ENCODE measurements around the gene PACS1.

The PACS1 gene

DNA sequence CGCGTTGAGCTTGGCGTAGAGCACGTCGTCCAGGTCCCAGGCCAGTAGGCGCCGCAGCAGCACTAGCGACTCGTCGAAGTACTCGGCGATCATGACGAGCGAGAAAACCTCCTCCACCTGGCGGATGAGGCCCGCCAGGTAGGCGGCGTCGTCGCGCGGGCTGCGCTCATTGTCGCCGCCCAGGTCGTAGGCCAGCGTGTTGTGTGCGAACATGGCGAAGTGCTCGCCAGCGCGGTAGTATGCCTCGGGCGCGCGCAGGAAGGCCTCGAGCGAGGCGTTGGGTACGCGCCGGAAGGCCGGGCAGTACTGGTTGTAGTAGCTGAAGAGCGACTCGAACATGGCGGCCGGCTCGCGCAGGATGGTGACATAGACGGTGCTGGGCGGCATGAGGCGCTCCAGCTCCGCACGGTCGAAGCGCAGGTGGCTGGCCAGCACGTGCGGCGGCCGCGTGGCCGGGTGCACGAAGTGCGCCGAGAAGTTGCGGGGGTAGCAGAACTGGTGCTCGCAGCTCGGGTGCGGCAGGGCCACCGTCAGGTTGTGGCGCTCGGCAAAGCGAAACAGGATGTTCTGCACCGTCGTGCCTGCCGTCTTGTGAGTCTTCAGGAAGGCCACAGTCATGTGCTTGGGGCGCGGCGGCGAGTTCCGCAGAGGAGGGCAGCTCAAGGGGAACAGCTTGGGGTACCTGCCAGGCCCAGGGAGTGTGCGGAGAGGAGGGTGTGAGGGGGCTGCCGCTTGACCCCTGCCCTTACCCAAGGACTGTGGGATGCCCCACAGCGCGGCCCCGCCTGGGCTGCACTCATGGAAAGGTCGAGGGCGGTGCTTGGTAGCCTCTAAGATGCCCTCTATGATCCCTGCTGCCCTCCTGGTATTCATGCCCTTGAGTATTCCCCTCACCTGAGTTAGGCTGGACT is 26.8 kb upstream of the PACS1 start:
- no peaks in the 10 kb centered on the region for H3K36me3 ChIP-seq (replicated peaks)
- no peak overlapping the region for H3K4me3 ChIP-seq
- H3K9me3 ChIP-seq, result no peaks in the 10 kb centered on the region
- no peak for DNase-seq (ENCODE audit: low spot score in 2 of 2)
- in situ Hi-C loops (cut with MboI; ENCODE audit: low sequenced_read_pairs), result no loop called here
- H3K4me1 ChIP-seq, result peaks cover 3% of the 10 kb centered on the region; the same call in 1 of the 2 replicates
- no peaks in the 10 kb centered on the region for H3K27me3 ChIP-seq (ENCODE audit: low read depth)

DNA sequence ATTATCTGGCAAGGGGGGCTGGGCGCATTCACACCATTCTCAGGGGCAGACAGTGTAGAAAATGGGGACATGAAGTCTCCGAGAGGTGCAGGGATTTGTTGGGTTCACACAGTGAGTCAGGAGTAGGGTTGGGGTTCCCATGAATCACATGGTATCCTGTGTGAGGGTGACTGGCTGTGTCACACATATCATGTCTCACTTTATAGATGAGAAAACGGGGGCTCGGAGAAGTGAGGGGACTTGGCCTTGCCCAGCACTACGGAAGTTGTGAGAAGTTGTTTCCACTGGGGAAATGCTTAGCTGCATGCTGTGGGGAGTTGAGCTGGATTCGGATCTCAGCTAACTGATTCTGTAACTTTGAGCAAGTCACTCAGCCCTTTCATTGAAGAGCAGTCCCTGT is 25.3 kb upstream of the PACS1 start:
- Histone ChIP-seq H3K9me3 (no peaks in the 10 kb centered on the region), H3K4me3 (no peak overlapping the region), H3K36me3 (replicated peaks) (no peaks in the 10 kb centered on the region), H3K27me3 (ENCODE audit: low read depth) (no peaks in the 10 kb centered on the region), H3K4me1 (peaks cover 3% of the 10 kb centered on the region; the same call in 1 of the 2 replicates)
- in situ Hi-C loops (cut with MboI; ENCODE audit: low sequenced_read_pairs), result no loop called here
- DNase-seq (ENCODE audit: low spot score in 2 of 2), result no peak

- H3K27me3 ChIP-seq (ENCODE audit: low read depth), result no peaks in the 10 kb centered on the region
- in situ Hi-C loops (cut with MboI; ENCODE audit: low sequenced_read_pairs), result no loop called here
These were observed 24.9 kb upstream of the PACS1 start for GRCh38 chr11:66045177-66045639.

GRCh38 chr11:66046901-66047300 is 23.2 kb upstream of the PACS1 start:
- in situ Hi-C loops (cut with MboI; ENCODE audit: low sequenced_read_pairs), result no loop called here
- Histone ChIP-seq H3K9me3 (no peaks in the 10 kb centered on the region), H3K4me1 (peaks cover 12% of the 10 kb centered on the region), H3K4me3 (no peak overlapping the region), H3K27me3 (ENCODE audit: low read depth) (no peaks in the 10 kb centered on the region), H3K36me3 (replicated peaks) (no peaks in the 10 kb centered on the region)
- no peak for DNase-seq (ENCODE audit: low spot score in 2 of 2)

More at GRCh38 chr11:66045177-66045639, 24.9 kb upstream of the PACS1 start:
- H3K9me3 ChIP-seq, result no peaks in the 10 kb centered on the region
- peaks cover 3% of the 10 kb centered on the region; the same call in 1 of the 2 replicates for H3K4me1 ChIP-seq
- H3K36me3 ChIP-seq (replicated peaks), result no peaks in the 10 kb centered on the region
- peak; percentile 81 to 92 for DNase-seq (ENCODE audit: low spot score in 2 of 2)
- 0 out of 2 replicates have a peak overlapping the region, but pooled peaks have one; percentile 5 for H3K4me3 ChIP-seq

DNA sequence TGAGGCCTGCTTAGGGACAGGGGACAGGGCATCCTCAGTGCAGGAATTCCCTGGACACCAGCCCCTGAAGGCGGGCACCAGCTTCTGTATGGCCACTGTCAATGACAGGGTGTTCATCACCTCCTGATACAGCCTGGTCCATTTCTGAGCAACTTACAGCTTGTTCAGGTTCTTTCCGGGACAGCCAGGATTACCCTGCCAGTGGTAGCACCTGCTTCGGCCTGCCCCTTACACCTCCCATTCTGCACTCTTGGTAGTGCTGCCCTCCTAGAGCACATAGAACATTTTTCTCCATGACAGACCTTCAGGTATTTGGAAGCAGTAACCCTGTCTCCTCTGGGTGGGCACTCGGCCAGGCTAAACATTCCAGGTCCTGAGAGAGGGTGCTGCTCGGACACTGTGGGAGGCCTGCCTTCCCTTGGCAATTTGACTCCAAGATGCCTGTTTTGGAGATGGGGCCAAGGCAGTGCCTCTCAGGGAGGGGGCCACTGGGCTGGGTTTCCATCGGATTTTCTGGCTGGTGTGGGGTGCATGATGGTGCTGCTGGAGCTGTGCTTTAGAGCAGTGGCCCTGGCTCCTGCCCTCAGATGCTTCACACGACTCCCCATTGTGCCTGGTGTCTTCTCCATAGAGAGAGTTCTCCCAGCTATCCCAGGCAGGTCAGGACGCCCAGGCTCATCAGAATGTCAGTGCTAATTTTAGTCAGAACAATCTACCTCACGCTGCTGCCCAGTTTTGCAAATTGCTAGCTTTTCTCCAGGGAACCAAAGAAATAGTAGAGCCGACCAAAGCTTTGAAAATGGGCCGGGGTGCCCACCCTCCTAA is 22.3 kb upstream of the PACS1 start:
- H3K4me1 ChIP-seq, result peaks cover 12% of the 10 kb centered on the region
- no peak for DNase-seq (ENCODE audit: low spot score in 2 of 2)
- peaks cover 5% of the 10 kb centered on the region for H3K36me3 ChIP-seq (replicated peaks)
- in situ Hi-C loops (cut with MboI; ENCODE audit: low sequenced_read_pairs), result no loop called here
- no peaks in the 10 kb centered on the region for H3K27me3 ChIP-seq (ENCODE audit: low read depth)
- no peaks in the 10 kb centered on the region; the same call in 1 of the 2 replicates for H3K9me3 ChIP-seq
- H3K4me3 ChIP-seq, result no peak overlapping the region

DNA sequence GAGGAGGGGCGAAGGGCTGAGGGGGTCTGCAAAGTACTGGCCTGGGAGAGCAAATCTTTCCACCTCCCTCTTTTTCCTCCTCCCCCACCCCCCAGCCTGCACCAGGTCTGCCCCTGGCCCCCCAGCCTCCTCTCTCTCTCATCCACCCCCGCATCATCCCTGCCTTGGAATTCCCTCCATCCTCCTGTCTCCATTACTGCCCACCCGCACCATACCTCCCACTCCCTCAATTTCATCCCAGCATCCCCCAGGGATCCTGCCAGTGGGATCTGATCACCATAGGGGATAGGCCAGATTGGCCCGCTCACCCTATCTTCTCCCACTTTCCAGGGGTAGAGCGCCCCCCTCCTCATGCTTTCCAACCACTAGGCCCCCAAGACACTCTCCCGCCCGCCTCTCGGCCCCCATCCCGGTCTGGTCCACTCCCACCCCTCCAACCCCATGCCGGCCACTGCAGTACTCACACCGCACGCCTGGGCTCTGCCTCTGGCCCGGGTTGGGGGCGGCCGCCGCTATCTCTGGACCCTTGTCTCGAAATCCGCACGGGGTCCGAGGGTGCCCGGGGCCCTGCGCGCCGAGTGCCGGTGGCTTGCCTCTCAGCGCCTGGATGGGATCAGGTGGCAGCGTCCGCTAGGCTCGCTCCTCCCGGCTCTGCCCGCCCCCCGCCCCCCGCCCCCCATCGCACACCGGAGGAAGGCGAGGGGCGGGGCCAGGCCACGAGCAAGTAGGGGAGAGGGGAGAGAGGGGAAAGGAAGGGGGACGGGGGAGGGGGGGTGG is 21.3 kb upstream of the PACS1 start, which contains the start of gene GAL3ST3:
TSS of gene GAL3ST3 (minus strand) at position 615 of the 777 bp plus-strand sequence. CDS start 3,746 bp downstream, outside the sequence.
- in situ Hi-C loops (cut with MboI; ENCODE audit: low sequenced_read_pairs), result no loop called here
- Histone ChIP-seq H3K27me3 (ENCODE audit: low read depth) (no peaks in the 10 kb centered on the region), H3K9me3 (no peaks in the 10 kb centered on the region; the same call in 1 of the 2 replicates), H3K4me1 (peaks cover 16% of the 10 kb centered on the region), H3K36me3 (replicated peaks) (peaks cover 11% of the 10 kb centered on the region), H3K4me3 (no peak within 1 kb of the TSS)
- DNase-seq (ENCODE audit: low spot score in 2 of 2), result no peak

- Histone ChIP-seq H3K27me3 (ENCODE audit: low read depth) (no peaks in the 10 kb centered on the region), H3K4me1 (peaks cover 13% of the 10 kb centered on the region), H3K36me3 (replicated peaks) (peaks cover 27% of the 10 kb centered on the region), H3K9me3 (no peaks in the 10 kb centered on the region; the same call in 1 of the 2 replicates), H3K4me3 (no peak overlapping the region)
- in situ Hi-C loops (cut with MboI; ENCODE audit: low sequenced_read_pairs), result no loop called here
- DNase-seq (ENCODE audit: low spot score in 2 of 2), result peak in 1 of 2 experiments; percentile 47
These were observed 19.4 kb upstream of the PACS1 start for GRCh38 chr11:66050581-66051231.

DNA sequence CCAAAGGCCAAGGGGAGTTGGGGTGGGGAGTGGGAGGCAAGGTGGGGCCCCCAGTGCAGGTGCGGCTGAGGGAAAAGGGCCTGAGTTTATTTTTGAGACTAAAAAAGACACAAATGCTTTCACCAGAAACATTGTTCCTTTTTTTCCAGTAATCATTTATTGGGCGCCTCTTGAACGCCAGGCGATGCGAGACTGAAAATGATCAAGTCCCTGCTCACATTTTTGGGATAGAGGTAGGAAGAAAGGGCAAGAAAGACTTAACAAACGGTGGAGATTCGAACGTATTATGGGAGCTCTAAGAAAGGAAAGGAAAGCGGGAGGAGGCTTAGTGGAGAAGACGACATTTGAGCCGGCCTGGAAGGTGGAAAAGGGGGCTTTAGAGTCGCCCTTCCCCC is 18.7 kb upstream of the PACS1 start:
- Histone ChIP-seq H3K4me1 (peaks cover 13% of the 10 kb centered on the region), H3K4me3 (peak overlapping the region; percentile 100), H3K9me3 (no peaks in the 10 kb centered on the region; the same call in 1 of the 2 replicates), H3K36me3 (replicated peaks) (peaks cover 32% of the 10 kb centered on the region), H3K27me3 (ENCODE audit: low read depth) (no peaks in the 10 kb centered on the region)
- no peak for DNase-seq (ENCODE audit: low spot score in 2 of 2)
- in situ Hi-C loops (cut with MboI; ENCODE audit: low sequenced_read_pairs), result no loop called here

DNA sequence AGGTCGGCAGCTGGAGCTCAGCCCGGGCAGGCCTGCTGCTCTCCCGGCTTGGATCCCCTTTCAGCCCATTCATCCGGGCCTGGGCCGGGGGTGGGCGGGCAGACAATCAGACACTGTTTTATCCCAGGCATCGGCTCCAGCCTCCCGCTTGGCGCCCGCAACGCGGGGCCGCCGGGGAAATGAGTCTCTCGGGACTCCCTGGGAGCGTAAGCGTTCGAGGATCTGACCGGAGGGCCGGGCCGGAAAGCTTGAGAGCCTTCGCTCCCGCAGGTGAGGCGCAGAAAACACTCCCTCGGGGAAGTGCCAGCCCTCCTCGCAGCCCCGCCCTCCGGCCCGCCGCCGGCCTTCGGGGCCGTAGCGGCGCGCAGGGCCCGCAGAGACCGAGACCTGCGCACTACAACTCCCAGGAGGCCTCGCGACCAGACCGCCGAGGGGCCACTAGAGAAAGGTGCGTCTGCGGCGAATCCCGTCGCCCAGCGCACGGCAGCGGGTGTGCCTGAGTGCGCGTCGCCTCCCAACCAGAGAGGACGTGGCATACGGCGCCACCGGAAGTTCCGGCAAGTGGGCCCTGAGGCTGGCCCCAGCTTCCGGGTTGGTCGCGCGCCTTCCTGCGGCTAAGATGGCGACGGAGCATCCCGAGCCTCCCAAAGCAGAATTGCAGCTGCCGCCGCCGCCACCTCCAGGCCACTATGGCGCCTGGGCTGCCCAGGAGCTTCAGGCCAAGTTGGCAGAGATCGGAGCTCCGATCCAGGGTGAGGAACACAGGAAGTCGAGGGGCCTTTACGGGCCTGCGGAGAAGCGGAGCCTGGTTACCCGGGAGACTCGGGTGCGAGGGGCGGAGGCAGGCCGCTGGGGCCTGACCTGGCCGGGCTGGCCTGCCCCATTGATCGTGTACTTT is 18.1 kb upstream of the PACS1 start, which contains the start of gene SF3B2:
TSS of gene SF3B2 (plus strand) at position 599 of the 898 bp plus-strand sequence. CDS start at position 620, 21 bp downstream.
- Histone ChIP-seq H3K27me3 (ENCODE audit: low read depth) (no peaks in the 10 kb centered on the region), H3K36me3 (replicated peaks) (peaks cover 39% of the 10 kb centered on the region), H3K4me3 (peak within 1 kb of the TSS; percentile 100), H3K4me1 (peaks cover 13% of the 10 kb centered on the region), H3K9me3 (no peaks in the 10 kb centered on the region; the same call in 1 of the 2 replicates)
- in situ Hi-C loops (cut with MboI; ENCODE audit: low sequenced_read_pairs), result no loop called here
- DNase-seq (ENCODE audit: low spot score in 2 of 2), result peak; percentile 97 to 98

DNA sequence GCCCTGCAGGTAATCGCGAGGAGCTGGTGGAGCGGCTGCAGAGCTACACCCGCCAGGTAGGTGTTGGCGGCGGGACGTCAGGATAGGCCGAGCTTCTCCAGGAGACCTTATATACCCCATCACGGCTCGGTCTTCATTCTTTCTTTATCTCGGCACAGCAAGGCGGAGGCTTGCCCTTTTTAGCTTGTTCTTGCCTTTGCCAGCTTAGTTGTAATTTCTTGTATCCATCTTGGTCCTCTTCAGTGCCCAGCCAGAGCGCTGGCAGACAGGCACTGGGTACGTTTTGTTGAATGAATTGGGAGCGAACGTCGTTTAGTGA is 17.4 kb upstream of the PACS1 start:
- Histone ChIP-seq H3K4me1 (peaks cover 13% of the 10 kb centered on the region), H3K9me3 (no peaks in the 10 kb centered on the region; the same call in 1 of the 2 replicates), H3K27me3 (ENCODE audit: low read depth) (no peaks in the 10 kb centered on the region), H3K4me3 (peak overlapping the region; percentile 100), H3K36me3 (replicated peaks) (peaks cover 45% of the 10 kb centered on the region)
- in situ Hi-C loops (cut with MboI; ENCODE audit: low sequenced_read_pairs), result no loop called here
- DNase-seq (ENCODE audit: low spot score in 2 of 2), result no peak

DNA sequence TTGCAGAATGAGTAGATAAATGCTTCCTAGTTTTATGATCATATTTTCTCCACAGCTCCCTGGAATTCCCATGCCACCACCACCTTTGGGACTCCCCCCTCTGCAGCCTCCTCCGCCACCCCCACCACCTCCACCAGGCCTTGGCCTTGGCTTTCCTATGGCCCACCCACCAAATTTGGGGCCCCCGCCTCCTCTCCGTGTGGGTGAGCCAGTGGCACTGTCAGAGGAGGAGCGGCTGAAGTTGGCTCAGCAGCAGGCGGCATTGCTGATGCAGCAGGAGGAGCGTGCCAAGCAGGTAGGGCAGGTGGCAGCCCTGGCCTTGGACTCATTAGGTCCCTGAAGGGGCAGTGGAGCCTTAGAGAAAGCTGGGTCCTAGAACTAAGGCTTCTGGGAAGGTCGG is 15.1 kb upstream of the PACS1 start:
- Histone ChIP-seq H3K36me3 (replicated peaks) (peaks cover 67% of the 10 kb centered on the region), H3K27me3 (ENCODE audit: low read depth) (no peaks in the 10 kb centered on the region), H3K4me3 (no peak overlapping the region), H3K4me1 (peaks cover 13% of the 10 kb centered on the region), H3K9me3 (no peaks in the 10 kb centered on the region; the same call in 1 of the 2 replicates)
- no peak for DNase-seq (ENCODE audit: low spot score in 2 of 2)
- in situ Hi-C loops (cut with MboI; ENCODE audit: low sequenced_read_pairs), result no loop called here

- peaks cover 82% of the 10 kb centered on the region for H3K36me3 ChIP-seq (replicated peaks)
- peaks cover 4% of the 10 kb centered on the region for H3K4me1 ChIP-seq
- no peak overlapping the region for H3K4me3 ChIP-seq
- in situ Hi-C loops (cut with MboI; ENCODE audit: low sequenced_read_pairs), result no loop called here
- no peaks in the 10 kb centered on the region for H3K27me3 ChIP-seq (ENCODE audit: low read depth)
- no peaks in the 10 kb centered on the region; the same call in 1 of the 2 replicates for H3K9me3 ChIP-seq
- DNase-seq (ENCODE audit: low spot score in 2 of 2), result no peak
These were observed 13.6 kb upstream of the PACS1 start for GRCh38 chr11:66056501-66056900.

All from HAP-1 (cell line).